Tibial nerve (tissue), 4 donors: ENCODE measurements around the gene CYP4F8.

Experiments used
- CTCF ChIP-seq, 5 experiments: fragments of 200-600 bp in 3 of 5; fragments of 450-650 bp in 2 of 5; sonication (generic) in 3 of 5; IDR thresholded peaks; one replicate each; pipeline ENCODE4 v1.5.1; 2016 to 2019; ENCODE audit warnings: antibody characterized with exemption in 5 of 5, mild to moderate bottlenecking in 3 of 5, moderate library complexity in 2 of 5
- EP300 ChIP-seq, 2 donors: sonication (generic); formaldehyde crosslinking; IDR thresholded peaks; one replicate each; pipeline ENCODE4 v1.6.1; 2017; ENCODE audit warnings: antibody characterized with exemption in 2 of 2, mild to moderate bottlenecking in 1 of 2
- POLR2A ChIP-seq, 2 donors: fragments of 450-650 bp; IDR thresholded peaks; one replicate each; pipeline ENCODE4 v1.6.1; 2017; ENCODE audit warnings: antibody characterized with exemption in 2 of 2, mild to moderate bottlenecking in 2 of 2, moderate library complexity in 2 of 2

- TF ChIP-seq POLR2A (IDR thresholded peaks at IDR 0.05) (no peak), CTCF (IDR thresholded peaks at IDR 0.05) (no peak), EP300 (IDR thresholded peaks at IDR 0.05) (no peak)
Measured at GRCh38 chr19:15666883-15667282, 51.9 kb downstream of the CYP4F8 start.
